ENCODE data around the gene MAP2K2.

DNA sequence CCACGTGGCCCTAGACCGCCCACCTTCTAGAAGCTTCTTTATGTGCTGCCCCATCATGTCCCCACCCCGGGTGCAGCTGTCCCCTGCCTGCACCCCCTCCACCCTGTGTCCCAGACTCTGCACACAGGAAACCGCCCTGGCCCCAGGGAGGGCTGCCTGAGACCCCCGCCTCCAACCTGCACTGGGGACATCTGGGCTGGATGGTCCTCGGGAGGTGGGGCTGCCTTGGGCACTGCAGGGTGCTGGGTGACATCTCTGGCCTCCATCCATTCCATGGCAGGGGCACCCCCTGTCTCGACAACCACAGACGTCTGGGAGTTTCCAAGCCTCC, 39.4 kb downstream of the MAP2K2 start:
- TF ChIP-seq, protein P1, sequence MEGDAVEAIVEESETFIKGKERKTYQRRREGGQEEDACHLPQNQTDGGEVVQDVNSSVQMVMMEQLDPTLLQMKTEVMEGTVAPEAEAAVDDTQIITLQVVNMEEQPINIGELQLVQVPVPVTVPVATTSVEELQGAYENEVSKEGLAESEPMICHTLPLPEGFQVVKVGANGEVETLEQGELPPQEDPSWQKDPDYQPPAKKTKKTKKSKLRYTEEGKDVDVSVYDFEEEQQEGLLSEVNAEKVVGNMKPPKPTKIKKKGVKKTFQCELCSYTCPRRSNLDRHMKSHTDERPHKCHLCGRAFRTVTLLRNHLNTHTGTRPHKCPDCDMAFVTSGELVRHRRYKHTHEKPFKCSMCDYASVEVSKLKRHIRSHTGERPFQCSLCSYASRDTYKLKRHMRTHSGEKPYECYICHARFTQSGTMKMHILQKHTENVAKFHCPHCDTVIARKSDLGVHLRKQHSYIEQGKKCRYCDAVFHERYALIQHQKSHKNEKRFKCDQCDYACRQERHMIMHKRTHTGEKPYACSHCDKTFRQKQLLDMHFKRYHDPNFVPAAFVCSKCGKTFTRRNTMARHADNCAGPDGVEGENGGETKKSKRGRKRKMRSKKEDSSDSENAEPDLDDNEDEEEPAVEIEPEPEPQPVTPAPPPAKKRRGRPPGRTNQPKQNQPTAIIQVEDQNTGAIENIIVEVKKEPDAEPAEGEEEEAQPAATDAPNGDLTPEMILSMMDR (IDR thresholded peaks at IDR 0.05), result no peak
- TF ChIP-seq POLR2A (IDR thresholded peaks at IDR 0.05), result no peak
